ENCODE results near the gene CCNY.
"Not testable (repeated sequence)": the region's sequence is repeated elsewhere in the genome, so short reads cannot be mapped to it uniquely, and the experiment has no call there.

Gene CCNY

GRCh38 chr10:35396560-35397434, 60.5 kb downstream of the CCNY start:
- Mint-ChIP-seq H3K27me3 (no peaks in the 10 kb centered on the region), H3K27ac (no peak overlapping the region), H3K4me1 (peaks cover 73% of the 10 kb centered on the region), H3K4me3 (no peak overlapping the region), H3K9me3 (peaks cover under 1% of the 10 kb centered on the region), H3K36me3 (peaks cover 2% of the 10 kb centered on the region)
- ATAC-seq, result no peak

- H3K4me1 Mint-ChIP-seq, result peaks cover 62% of the 10 kb centered on the region
- ATAC-seq, result no peak
Observed at GRCh38 chr10:35397953-35398352, 61.6 kb downstream of the CCNY start.

GRCh38 chr10:35398355-35398754, 62.0 kb downstream of the CCNY start:
- no peak for ATAC-seq
- Mint-ChIP-seq H3K4me1 (peaks cover 58% of the 10 kb centered on the region), H3K4me3 (no peak overlapping the region), H3K9me3 (no peaks in the 10 kb centered on the region), H3K27ac (no peak overlapping the region), H3K27me3 (no peaks in the 10 kb centered on the region), H3K36me3 (no peaks in the 10 kb centered on the region)

More at GRCh38 chr10:35397953-35398352, 61.6 kb downstream of the CCNY start:
- Mint-ChIP-seq H3K27ac (no peak overlapping the region), H3K27me3 (no peaks in the 10 kb centered on the region), H3K4me3 (no peak overlapping the region), H3K9me3 (no peaks in the 10 kb centered on the region), H3K36me3 (no peaks in the 10 kb centered on the region)

GRCh38 chr10:35398908-35399307, 62.6 kb downstream of the CCNY start:
- H3K4me3 Mint-ChIP-seq, result no peak overlapping the region
- H3K4me1 Mint-ChIP-seq, result peaks cover 54% of the 10 kb centered on the region
- no peaks in the 10 kb centered on the region for H3K36me3 Mint-ChIP-seq
- no peaks in the 10 kb centered on the region for H3K27me3 Mint-ChIP-seq
- H3K9me3 Mint-ChIP-seq, result no peaks in the 10 kb centered on the region
- H3K27ac Mint-ChIP-seq, result no peak overlapping the region
- ATAC-seq, result no peak

GRCh38 chr10:35399414-35400009, 63.2 kb downstream of the CCNY start:
- Mint-ChIP-seq H3K9me3 (no peaks in the 10 kb centered on the region), H3K4me1 (peaks cover 54% of the 10 kb centered on the region), H3K4me3 (no peak overlapping the region), H3K36me3 (no peaks in the 10 kb centered on the region), H3K27me3 (no peaks in the 10 kb centered on the region), H3K27ac (no peak overlapping the region)
- ATAC-seq, result no peak

- peak; percentile 56 for ATAC-seq
- Mint-ChIP-seq H3K27me3 (no peaks in the 10 kb centered on the region), H3K9me3 (no peaks in the 10 kb centered on the region), H3K27ac (no peak overlapping the region), H3K36me3 (no peaks in the 10 kb centered on the region), H3K4me1 (peaks cover 43% of the 10 kb centered on the region), H3K4me3 (no peak overlapping the region)
Observed at GRCh38 chr10:35400595-35401268, 64.4 kb downstream of the CCNY start.

GRCh38 chr10:35403491-35403890, 67.2 kb downstream of the CCNY start:
- peaks cover 33% of the 10 kb centered on the region for H3K4me1 Mint-ChIP-seq
- H3K27me3 Mint-ChIP-seq, H3K9me3 Mint-ChIP-seq, H3K27ac Mint-ChIP-seq, H3K4me3 Mint-ChIP-seq, H3K36me3 Mint-ChIP-seq, ATAC-seq: not testable (repeated sequence)

GRCh38 chr10:35404077-35404476, 67.8 kb downstream of the CCNY start:
- not testable (repeated sequence) for H3K36me3 Mint-ChIP-seq, ATAC-seq

GRCh38 chr10:35406003-35406630, 69.8 kb downstream of the CCNY start:
- not testable (repeated sequence) for H3K36me3 Mint-ChIP-seq, ATAC-seq, H3K9me3 Mint-ChIP-seq, H3K27me3 Mint-ChIP-seq, H3K27ac Mint-ChIP-seq, H3K4me3 Mint-ChIP-seq
- peaks cover 43% of the 10 kb centered on the region for H3K4me1 Mint-ChIP-seq

More at GRCh38 chr10:35404077-35404476, 67.8 kb downstream of the CCNY start:
- not testable (repeated sequence) for H3K27ac Mint-ChIP-seq, H3K27me3 Mint-ChIP-seq, H3K9me3 Mint-ChIP-seq, H3K4me3 Mint-ChIP-seq
- peaks cover 33% of the 10 kb centered on the region for H3K4me1 Mint-ChIP-seq

GRCh38 chr10:35407696-35408095, 71.4 kb downstream of the CCNY start:
- not testable (repeated sequence) for H3K27me3 Mint-ChIP-seq, H3K9me3 Mint-ChIP-seq, H3K36me3 Mint-ChIP-seq, ATAC-seq, H3K4me3 Mint-ChIP-seq
- Mint-ChIP-seq H3K27ac (peak overlapping the region; percentile 25), H3K4me1 (peaks cover 43% of the 10 kb centered on the region)

- ATAC-seq, result peak; percentile 90
- Mint-ChIP-seq H3K4me1 (peaks cover 43% of the 10 kb centered on the region), H3K36me3 (no peaks in the 10 kb centered on the region), H3K4me3 (no peak overlapping the region), H3K9me3 (no peaks in the 10 kb centered on the region), H3K27me3 (no peaks in the 10 kb centered on the region), H3K27ac (peak overlapping the region; percentile 19)
Observed at GRCh38 chr10:35409094-35409582, 72.8 kb downstream of the CCNY start.

GRCh38 chr10:35409808-35410207, 73.5 kb downstream of the CCNY start:
- H3K9me3 Mint-ChIP-seq, result no peaks in the 10 kb centered on the region
- no peaks in the 10 kb centered on the region for H3K27me3 Mint-ChIP-seq
- H3K4me1 Mint-ChIP-seq, result peaks cover 43% of the 10 kb centered on the region
- ATAC-seq, result no peak
- no peak overlapping the region for H3K27ac Mint-ChIP-seq
- H3K4me3 Mint-ChIP-seq, result no peak overlapping the region
- H3K36me3 Mint-ChIP-seq, result no peaks in the 10 kb centered on the region

- ATAC-seq, result no peak
- Mint-ChIP-seq H3K4me1 (peaks cover 40% of the 10 kb centered on the region), H3K4me3 (no peak overlapping the region), H3K9me3 (no peaks in the 10 kb centered on the region), H3K27me3 (no peaks in the 10 kb centered on the region), H3K27ac (no peak overlapping the region), H3K36me3 (no peaks in the 10 kb centered on the region)
Observed at GRCh38 chr10:35412003-35412723, 75.9 kb downstream of the CCNY start.

GRCh38 chr10:35412900-35413491, 76.7 kb downstream of the CCNY start:
- Mint-ChIP-seq H3K36me3 (no peaks in the 10 kb centered on the region), H3K27ac (no peak overlapping the region), H3K4me3 (no peak overlapping the region), H3K27me3 (no peaks in the 10 kb centered on the region), H3K9me3 (no peaks in the 10 kb centered on the region), H3K4me1 (peaks cover 40% of the 10 kb centered on the region)
- ATAC-seq, result no peak
